H9 (cell line): ENCODE results near the gene HEATR1. TPM values are rescaled to one million over a fixed set of nuclear protein-coding genes. Genes with fewer than 3 reads are reported as not detected.

Experiments used
- DNase-seq: peaks from one replicate; pipeline ENCODE4 v3.0.0-alpha.2; 2017
- H2AFZ ChIP-seq: one replicate; pipeline ENCODE4 v1.6.1; 2013; ENCODE audit warnings: mild to moderate bottlenecking, low read length, control low read depth, moderate library complexity
- H2AK5ac ChIP-seq: 2 replicates; pipeline ENCODE4 v1.6.1; 2013; ENCODE audit warnings: low read length, control low read depth, mixed read lengths; ENCODE audit not compliant: insufficient read length
- H2BK120ac ChIP-seq: one replicate; pipeline ENCODE4 v1.6.1; 2013; ENCODE audit warnings: low read depth, mild to moderate bottlenecking, low read length, control low read depth, inconsistent platforms; ENCODE audit not compliant: poor library complexity, severe bottlenecking
- H2BK12ac ChIP-seq: 2 replicates; pipeline ENCODE4 v1.6.1; 2013; ENCODE audit warnings: low read length, control low read depth, mixed read lengths, low read depth; ENCODE audit not compliant: insufficient read length
- H2BK15ac ChIP-seq: 2 replicates; pipeline ENCODE4 v1.6.1; 2013; ENCODE audit warnings: low read depth, low read length, control low read depth
- H2BK20ac ChIP-seq: one replicate; pipeline ENCODE4 v1.6.1; 2013; ENCODE audit warnings: low read depth, mild to moderate bottlenecking, low read length, control low read depth, inconsistent platforms; ENCODE audit not compliant: poor library complexity, severe bottlenecking
- H2BK5ac ChIP-seq: 2 replicates; pipeline ENCODE4 v1.6.1; 2013; ENCODE audit warnings: low read length, control low read depth, mixed read lengths; ENCODE audit not compliant: insufficient read length
- H3K14ac ChIP-seq: 2 replicates; pipeline ENCODE4 v1.6.1; 2013; ENCODE audit warnings: low read length, control low read depth; ENCODE audit not compliant: insufficient read depth
- H3K18ac ChIP-seq: 2 replicates; pipeline ENCODE4 v1.6.1; 2013; ENCODE audit warnings: low read depth, mild to moderate bottlenecking, mixed read lengths, low read length, control low read depth; ENCODE audit not compliant: insufficient read length
- H3K23ac ChIP-seq: 2 replicates; pipeline ENCODE4 v1.6.1; 2013; ENCODE audit warnings: low read length, control low read depth, mixed read lengths, low read depth; ENCODE audit not compliant: insufficient read length
- H3K23me2 ChIP-seq: 2 replicates; pipeline ENCODE4 v1.6.1; 2013; ENCODE audit warnings: low read depth, mild to moderate bottlenecking, mixed read lengths, low read length, control low read depth; ENCODE audit not compliant: insufficient read length, poor library complexity, severe bottlenecking
- H3K27ac ChIP-seq: 2 replicates; pipeline ENCODE4 v1.5.1; 2013; ENCODE audit warnings: low read length, control low read depth, mixed read lengths, low read depth; ENCODE audit not compliant: insufficient read length
- H3K27me3 ChIP-seq: 2 replicates; pipeline ENCODE4 v1.6.1; 2013; ENCODE audit warnings: low read length, control low read depth, inconsistent platforms; ENCODE audit not compliant: insufficient read depth
- H3K4ac ChIP-seq: 2 replicates; pipeline ENCODE4 v1.6.1; 2013; ENCODE audit warnings: low read depth, mild to moderate bottlenecking, control low read depth, inconsistent platforms, low read length, moderate library complexity
- H3K4me1 ChIP-seq: 2 replicates; pipeline ENCODE4 v1.6.1; 2013; ENCODE audit warnings: low read length, control low read depth, inconsistent platforms; ENCODE audit not compliant: insufficient read depth
- H3K4me2 ChIP-seq: 2 replicates; pipeline ENCODE4 v1.6.1; 2013; ENCODE audit warnings: low read length, control low read depth, mixed read lengths; ENCODE audit not compliant: insufficient read length, insufficient read depth
- H3K56ac ChIP-seq: 2 replicates; pipeline ENCODE4 v1.6.1; 2013; ENCODE audit warnings: low read depth, mild to moderate bottlenecking, mixed read lengths, low read length, control low read depth; ENCODE audit not compliant: insufficient read length
- H3K79me1 ChIP-seq: 2 replicates; pipeline ENCODE4 v1.6.1; 2013; ENCODE audit warnings: low read depth, mild to moderate bottlenecking, moderate library complexity, low read length, control low read depth, inconsistent platforms; ENCODE audit not compliant: insufficient read depth, poor library complexity, severe bottlenecking
- H3K79me2 ChIP-seq: 2 replicates; pipeline ENCODE4 v1.6.1; 2013; ENCODE audit warnings: low read length, control low read depth, inconsistent platforms; ENCODE audit not compliant: insufficient read depth
- H3K9ac ChIP-seq: 2 replicates; pipeline ENCODE4 v1.6.1; 2013; ENCODE audit warnings: low read length, control low read depth, mixed read lengths; ENCODE audit not compliant: insufficient read length; ENCODE audit errors: extremely low read depth
- H3K9me3 ChIP-seq: one replicate; pipeline ENCODE4 v1.6.1; 2013; ENCODE audit warnings: low read depth, low read length, inconsistent platforms; ENCODE audit not compliant: control insufficient read depth
- H3T11ph ChIP-seq: one replicate; pipeline ENCODE4 v1.6.1; 2013; ENCODE audit warnings: mild to moderate bottlenecking, low read length, control low read depth, inconsistent platforms
- H4K20me1 ChIP-seq: one replicate; pipeline ENCODE4 v1.6.1; 2013; ENCODE audit not compliant: control insufficient read depth, insufficient read length, insufficient read depth
- H4K5ac ChIP-seq: 2 replicates; pipeline ENCODE4 v1.6.1; 2013; ENCODE audit warnings: low read depth, mild to moderate bottlenecking, mixed read lengths, low read length, control low read depth; ENCODE audit not compliant: insufficient read length
- H4K8ac ChIP-seq: replicated peaks from 2 replicates; pipeline ENCODE4 v1.6.1; 2013; ENCODE audit warnings: low read length, control low read depth, mixed read lengths, low read depth; ENCODE audit not compliant: insufficient read length
- H4K91ac ChIP-seq: 2 replicates; pipeline ENCODE4 v1.6.1; 2013; ENCODE audit warnings: low read depth, mild to moderate bottlenecking, moderate library complexity, mixed read lengths, low read length, control low read depth; ENCODE audit not compliant: insufficient read length
- H3K27ac Mint-ChIP-seq, 3 experiments: 2 replicates in 2 of 3; 3 replicates in 1 of 3; pipeline ENCODE4 v1.8.0; 2020 to 2021; ENCODE audit warnings: mixed read lengths in 3 of 3, mild to moderate bottlenecking in 1 of 3, moderate library complexity in 1 of 3
- H3K27me3 Mint-ChIP-seq: 2 replicates; pipeline ENCODE4 v1.8.0; 2021; ENCODE audit warnings: low read depth, mild to moderate bottlenecking, moderate library complexity, mixed read lengths
- H3K36me3 Mint-ChIP-seq, 3 experiments: 2 replicates in 2 of 3; 3 replicates in 1 of 3; pipeline ENCODE4 v1.8.0; 2020 to 2021; ENCODE audit warnings: low read depth in 3 of 3, mixed read lengths in 3 of 3; ENCODE audit not compliant: insufficient read depth in 1 of 3
- H3K4me1 Mint-ChIP-seq, 2 experiments: 2 replicates each; pipeline ENCODE4 v1.8.0; 2020; ENCODE audit warnings: mixed read lengths in 2 of 2
- H3K4me3 Mint-ChIP-seq, 2 experiments: 2 replicates in 1 of 2; 3 replicates in 1 of 2; pipeline ENCODE4 v1.8.0; 2020 to 2021; ENCODE audit warnings: mild to moderate bottlenecking in 2 of 2, mixed read lengths in 2 of 2, moderate library complexity in 1 of 2
- H3K9me3 Mint-ChIP-seq, 2 experiments: 2 replicates in 1 of 2; 3 replicates in 1 of 2; pipeline ENCODE4 v1.8.0; 2020; ENCODE audit warnings: mild to moderate bottlenecking in 2 of 2, mixed read lengths in 2 of 2, moderate library complexity in 1 of 2
- WGBS: extraction: QIAGEN DNeasy Blood & Tissue Kit; methylation state at CpG from one replicate; pipeline ENCODE4 v1.1.7; 2013; ENCODE audit warnings: missing lambda C conversion rate, low lambda C conversion rate, mixed read lengths; ENCODE audit not compliant: insufficient read length; ENCODE audit errors: extremely low coverage; 5-methylcytosine and 5-hydroxymethylcytosine counted together
- total RNA-seq: library from RNA; stranded (reverse); gene quantifications from 2 replicates; pipeline ENCODE4 v1.2.1, GENCODE V29; 2021
- TF ChIP-seq, protein P1 (sequence below): fragments of 200-600 bp; sonication (generic); conservative IDR thresholded peaks from 3 replicates; pipeline ENCODE4 v1.8.0; 2021; ENCODE audit warnings: antibody characterized with exemption, mild to moderate bottlenecking

The HEATR1 gene
- total RNA-seq, 1 experiment from 2014 or later = 88.2 TPM

DNA sequence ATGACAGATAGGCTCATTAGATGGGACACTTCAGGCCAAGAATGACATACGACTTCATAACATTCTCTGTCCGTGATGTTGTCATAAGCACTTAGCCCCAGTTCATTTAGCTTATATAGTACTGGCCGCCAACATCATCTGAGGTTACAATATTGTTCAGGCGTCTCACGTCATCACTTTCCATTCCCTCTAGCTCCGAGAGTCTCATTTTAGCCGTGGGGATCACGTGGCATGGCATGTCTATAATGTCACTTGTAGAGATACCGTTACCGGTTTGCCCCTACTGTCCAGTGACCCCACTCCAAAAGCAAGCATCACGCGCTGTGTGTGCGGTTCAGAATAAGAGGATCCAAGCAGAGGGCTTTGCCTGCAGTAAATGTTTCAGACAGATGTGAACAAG is 34.6 kb upstream of the HEATR1 start:
- H2BK20ac ChIP-seq = no peak overlapping the region
- H3T11ph ChIP-seq = no peak overlapping the region
- H3K18ac ChIP-seq = no peak overlapping the region

More for the DNA sequence above, 34.6 kb upstream of the HEATR1 start:
- Histone ChIP-seq H3K9me3 (no peaks in the 10 kb centered on the region), H2AK5ac (no peak overlapping the region), H4K91ac (no peak overlapping the region), H4K5ac (no peak overlapping the region), H3K23me2 (no peaks in the 10 kb centered on the region), H3K23ac (no peak overlapping the region), H2BK120ac (no peak overlapping the region), H3K27ac (no peak overlapping the region), H3K4me1 (no peaks in the 10 kb centered on the region), H4K20me1 (no peaks in the 10 kb centered on the region), H3K27me3 (no peaks in the 10 kb centered on the region), H3K14ac (no peak overlapping the region), H3K4ac (no peak overlapping the region), H2BK5ac (no peak overlapping the region), H3K4me2 (no peak overlapping the region), H3K79me1 (no peaks in the 10 kb centered on the region), H2AFZ (no peak overlapping the region), H4K8ac (no peak overlapping the region), H3K56ac (no peak overlapping the region), H2BK12ac (no peak overlapping the region), H3K79me2 (no peaks in the 10 kb centered on the region), H2BK15ac (no peak overlapping the region), H3K9ac (no peak overlapping the region)
- no peaks in the 10 kb centered on the region for H3K36me3 Mint-ChIP-seq
- H3K4me3 Mint-ChIP-seq = no peak overlapping the region
- no peak for DNase-seq
- H3K27me3 Mint-ChIP-seq = no peaks in the 10 kb centered on the region; the same call in 1 of the 2 replicates
- H3K27ac Mint-ChIP-seq = no peak overlapping the region
- no CpG with 5 or more reads among the region's 13 CpGs for WGBS
- TF ChIP-seq, protein P1, sequence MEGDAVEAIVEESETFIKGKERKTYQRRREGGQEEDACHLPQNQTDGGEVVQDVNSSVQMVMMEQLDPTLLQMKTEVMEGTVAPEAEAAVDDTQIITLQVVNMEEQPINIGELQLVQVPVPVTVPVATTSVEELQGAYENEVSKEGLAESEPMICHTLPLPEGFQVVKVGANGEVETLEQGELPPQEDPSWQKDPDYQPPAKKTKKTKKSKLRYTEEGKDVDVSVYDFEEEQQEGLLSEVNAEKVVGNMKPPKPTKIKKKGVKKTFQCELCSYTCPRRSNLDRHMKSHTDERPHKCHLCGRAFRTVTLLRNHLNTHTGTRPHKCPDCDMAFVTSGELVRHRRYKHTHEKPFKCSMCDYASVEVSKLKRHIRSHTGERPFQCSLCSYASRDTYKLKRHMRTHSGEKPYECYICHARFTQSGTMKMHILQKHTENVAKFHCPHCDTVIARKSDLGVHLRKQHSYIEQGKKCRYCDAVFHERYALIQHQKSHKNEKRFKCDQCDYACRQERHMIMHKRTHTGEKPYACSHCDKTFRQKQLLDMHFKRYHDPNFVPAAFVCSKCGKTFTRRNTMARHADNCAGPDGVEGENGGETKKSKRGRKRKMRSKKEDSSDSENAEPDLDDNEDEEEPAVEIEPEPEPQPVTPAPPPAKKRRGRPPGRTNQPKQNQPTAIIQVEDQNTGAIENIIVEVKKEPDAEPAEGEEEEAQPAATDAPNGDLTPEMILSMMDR = no peak
- H3K4me1 Mint-ChIP-seq = no peaks in the 10 kb centered on the region
- no peaks in the 10 kb centered on the region for H3K9me3 Mint-ChIP-seq
